ENCODE results near the gene TNFSF9.

- TF ChIP-seq CTCF (IDR thresholded peaks at IDR 0.05), result no peak
- TF ChIP-seq POLR2A (IDR thresholded peaks at IDR 0.05), result no peak
Measured at GRCh38 chr19:6534451-6535093, 3.7 kb downstream of the TNFSF9 start.
